ENCODE data around the gene ATF7.

GRCh38 chr12:53589915-53590314 is 36.3 kb downstream of the ATF7 start:
- TF ChIP-seq CTCF (conservative IDR thresholded peaks at IDR 0.05) (no peak), EZH2 (IDR thresholded peaks at IDR 0.05; ENCODE audit: low read depth) (no peak)

All from PC-9 (cell line).